Neural progenitor cell (in vitro differentiated cells): ENCODE data around the gene RRBP1. TPM values are rescaled to one million over a fixed set of nuclear protein-coding genes. Genes with fewer than 3 reads are reported as not detected.

Experiments used
- DNase-seq: peaks from one replicate; pipeline ENCODE4 v3.0.0-alpha.2; 2016; ENCODE audit warnings: low spot score
- H2AFZ ChIP-seq: fragments of 200-600 bp; sonication (generic); replicated peaks from 2 replicates; pipeline ENCODE4 v1.6.1; 2016; ENCODE audit warnings: antibody characterized with exemption
- H3F3A ChIP-seq: fragments of 200-600 bp; sonication (generic); 2 replicates; pipeline ENCODE4 v1.6.1; 2016; ENCODE audit warnings: antibody characterized with exemption, low read depth
- H3K27ac ChIP-seq: fragments of 200-600 bp; sonication (generic); 2 replicates; pipeline ENCODE4 v1.5.1; 2016; ENCODE audit warnings: mild to moderate bottlenecking
- H3K27me3 ChIP-seq: fragments of 200-600 bp; sonication (generic); 2 replicates; pipeline ENCODE4 v1.6.1; 2016; ENCODE audit warnings: mild to moderate bottlenecking, moderate library complexity
- H3K36me3 ChIP-seq: fragments of 200-600 bp; sonication (generic); 2 replicates; pipeline ENCODE4 v1.5.1; 2016
- H3K4me1 ChIP-seq: fragments of 200-600 bp; sonication (generic); 2 replicates; pipeline ENCODE4 v1.6.1; 2016; ENCODE audit warnings: mixed run types
- H3K4me2 ChIP-seq: fragments of 200-600 bp; sonication (generic); 2 replicates; pipeline ENCODE4 v1.6.1; 2016
- H3K4me3 ChIP-seq: fragments of 200-600 bp; sonication (generic); 2 replicates; pipeline ENCODE4 v1.5.1; 2016
- H3K79me2 ChIP-seq: fragments of 200-600 bp; sonication (generic); 2 replicates; pipeline ENCODE4 v1.6.1; 2016; ENCODE audit warnings: low read depth
- H3K9ac ChIP-seq: fragments of 200-600 bp; sonication (generic); 2 replicates; pipeline ENCODE4 v1.6.1; 2016
- H3K9me3 ChIP-seq: fragments of 200-600 bp; sonication (generic); 2 replicates; pipeline ENCODE4 v1.5.1; 2016; ENCODE audit warnings: low read depth
- H4K20me1 ChIP-seq: fragments of 200-600 bp; sonication (generic); 2 replicates; pipeline ENCODE4 v1.6.1; 2016; ENCODE audit warnings: low read depth
- H3K27ac Mint-ChIP-seq: 3 replicates; pipeline ENCODE4 v1.8.0; 2021; ENCODE audit warnings: mixed read lengths
- H3K27me3 Mint-ChIP-seq: 2 replicates; pipeline ENCODE4 v1.8.0; 2022; ENCODE audit warnings: low read depth, mild to moderate bottlenecking, inconsistent platforms, moderate library complexity, mixed read lengths; ENCODE audit not compliant: insufficient read depth
- H3K36me3 Mint-ChIP-seq: 3 replicates; pipeline ENCODE4 v1.8.0; 2021; ENCODE audit warnings: mixed read lengths
- H3K4me1 Mint-ChIP-seq: 3 replicates; pipeline ENCODE4 v1.8.0; 2021; ENCODE audit warnings: mixed read lengths
- H3K4me3 Mint-ChIP-seq: 3 replicates; pipeline ENCODE4 v1.8.0; 2021; ENCODE audit warnings: mild to moderate bottlenecking, moderate library complexity, mixed read lengths
- H3K9me3 Mint-ChIP-seq: 3 replicates; pipeline ENCODE4 v1.8.0; 2020; ENCODE audit warnings: mixed read lengths
- EZH2 ChIP-seq: fragments of 200-600 bp; sonication (generic); IDR thresholded peaks from 2 replicates; pipeline ENCODE4 v1.6.1; 2017; ENCODE audit warnings: antibody characterized with exemption, mild to moderate bottlenecking, moderate library complexity
- EZH2phosphoT487 ChIP-seq: fragments of 200-600 bp; sonication (generic); IDR thresholded peaks from 2 replicates; pipeline ENCODE4 v1.6.1; 2017; ENCODE audit warnings: antibody characterized with exemption
- total RNA-seq: library from RNA; depleted of rRNA; stranded (reverse); fragments of >200 nt; gene quantifications from 2 replicates; pipeline ENCODE4 v1.2.3, GENCODE V29; 2015; ENCODE audit warnings: low replicate concordance
- TF ChIP-seq, protein P1 (sequence below): fragments of 200-600 bp; sonication (generic); IDR thresholded peaks from 2 replicates; pipeline ENCODE4 v1.5.1; 2017; ENCODE audit warnings: antibody characterized with exemption, mild to moderate bottlenecking

Gene RRBP1
- total RNA-seq, 1 donor from 2014 or later: 18.2 TPM

DNA sequence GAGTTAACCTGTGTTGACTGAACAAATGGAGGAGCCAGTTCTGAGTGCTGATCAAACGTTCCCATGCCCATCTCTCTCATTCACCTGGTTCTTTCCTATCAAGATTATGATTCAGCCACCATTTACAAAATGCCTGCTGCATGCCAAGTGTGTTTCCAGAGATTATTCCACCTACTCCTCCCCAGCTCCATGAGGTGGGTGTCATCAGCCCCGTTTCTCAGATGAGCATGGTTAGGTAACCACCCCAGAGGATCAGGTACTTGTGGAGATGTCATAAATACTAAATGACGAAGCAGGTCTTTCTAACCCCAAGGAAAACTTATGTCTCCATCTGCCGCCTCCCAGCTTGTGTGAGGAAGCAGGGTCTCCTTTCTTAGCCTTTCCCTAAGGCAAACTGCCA, 19.8 kb upstream of the RRBP1 start:
- no peaks in the 10 kb centered on the region for H3F3A ChIP-seq
- no peak overlapping the region for H3K4me3 Mint-ChIP-seq
- H3K36me3 Mint-ChIP-seq: no peaks in the 10 kb centered on the region
- no peaks in the 10 kb centered on the region for H3K9me3 ChIP-seq
- H3K27ac Mint-ChIP-seq: no peak overlapping the region
- H3K27me3 Mint-ChIP-seq: peaks cover 12% of the 10 kb centered on the region
- TF ChIP-seq EZH2 (no peak), EZH2phosphoT487 (no peak)
- TF ChIP-seq, protein P1, sequence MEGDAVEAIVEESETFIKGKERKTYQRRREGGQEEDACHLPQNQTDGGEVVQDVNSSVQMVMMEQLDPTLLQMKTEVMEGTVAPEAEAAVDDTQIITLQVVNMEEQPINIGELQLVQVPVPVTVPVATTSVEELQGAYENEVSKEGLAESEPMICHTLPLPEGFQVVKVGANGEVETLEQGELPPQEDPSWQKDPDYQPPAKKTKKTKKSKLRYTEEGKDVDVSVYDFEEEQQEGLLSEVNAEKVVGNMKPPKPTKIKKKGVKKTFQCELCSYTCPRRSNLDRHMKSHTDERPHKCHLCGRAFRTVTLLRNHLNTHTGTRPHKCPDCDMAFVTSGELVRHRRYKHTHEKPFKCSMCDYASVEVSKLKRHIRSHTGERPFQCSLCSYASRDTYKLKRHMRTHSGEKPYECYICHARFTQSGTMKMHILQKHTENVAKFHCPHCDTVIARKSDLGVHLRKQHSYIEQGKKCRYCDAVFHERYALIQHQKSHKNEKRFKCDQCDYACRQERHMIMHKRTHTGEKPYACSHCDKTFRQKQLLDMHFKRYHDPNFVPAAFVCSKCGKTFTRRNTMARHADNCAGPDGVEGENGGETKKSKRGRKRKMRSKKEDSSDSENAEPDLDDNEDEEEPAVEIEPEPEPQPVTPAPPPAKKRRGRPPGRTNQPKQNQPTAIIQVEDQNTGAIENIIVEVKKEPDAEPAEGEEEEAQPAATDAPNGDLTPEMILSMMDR: no peak
- no peak overlapping the region for H3K9ac ChIP-seq
- no peaks in the 10 kb centered on the region for H3K36me3 ChIP-seq
- no peaks in the 10 kb centered on the region for H3K79me2 ChIP-seq
- no peak overlapping the region for H3K27ac ChIP-seq
- H3K27me3 ChIP-seq: no peaks in the 10 kb centered on the region
- no peaks in the 10 kb centered on the region for H3K4me1 Mint-ChIP-seq
- H3K4me1 ChIP-seq: no peaks in the 10 kb centered on the region
- H3K4me2 ChIP-seq: no peak overlapping the region
- no peak for DNase-seq
- no peak overlapping the region for H2AFZ ChIP-seq
- no peaks in the 10 kb centered on the region for H4K20me1 ChIP-seq
- H3K9me3 Mint-ChIP-seq: no peaks in the 10 kb centered on the region
- no peak overlapping the region for H3K4me3 ChIP-seq

DNA sequence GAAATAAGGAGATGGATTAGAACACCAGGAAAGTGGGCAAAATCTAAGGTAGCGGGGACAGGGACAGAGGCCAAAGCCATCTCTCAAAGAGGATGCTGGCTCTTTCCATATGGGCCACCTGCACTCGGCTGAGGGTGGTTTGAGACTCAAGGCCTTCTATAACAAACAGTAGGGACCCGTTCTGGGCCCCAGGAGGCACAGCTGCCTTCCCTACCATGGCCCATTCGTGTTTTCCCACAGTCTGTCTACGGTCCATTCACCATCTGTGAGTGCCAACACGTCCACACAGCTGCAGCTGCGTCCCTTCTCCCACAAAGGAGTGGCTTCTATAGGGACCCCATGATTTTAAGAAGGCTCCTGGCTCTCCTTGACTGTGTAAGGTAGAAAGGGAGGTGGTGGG, 18.6 kb upstream of the RRBP1 start:
- no peak overlapping the region for H3K4me3 ChIP-seq
- H3K36me3 Mint-ChIP-seq: no peaks in the 10 kb centered on the region
- H3K27me3 ChIP-seq: no peaks in the 10 kb centered on the region
- no peaks in the 10 kb centered on the region for H3K4me1 ChIP-seq
- no peak overlapping the region for H2AFZ ChIP-seq
- H3F3A ChIP-seq: no peaks in the 10 kb centered on the region
- H3K9ac ChIP-seq: no peak overlapping the region
- H3K36me3 ChIP-seq: no peaks in the 10 kb centered on the region
- TF ChIP-seq EZH2 (no peak), EZH2phosphoT487 (no peak)
- TF ChIP-seq, protein P1: no peak
- H3K4me2 ChIP-seq: no peak overlapping the region
- no peak overlapping the region for H3K27ac ChIP-seq
- no peak overlapping the region for H3K27ac Mint-ChIP-seq
- no peak overlapping the region for H3K4me3 Mint-ChIP-seq
- no peak for DNase-seq
- no peaks in the 10 kb centered on the region for H3K79me2 ChIP-seq
- peaks cover 4% of the 10 kb centered on the region for H3K27me3 Mint-ChIP-seq
- H3K9me3 ChIP-seq: no peaks in the 10 kb centered on the region
- no peaks in the 10 kb centered on the region for H4K20me1 ChIP-seq
- H3K9me3 Mint-ChIP-seq: peaks cover 6% of the 10 kb centered on the region
- H3K4me1 Mint-ChIP-seq: no peaks in the 10 kb centered on the region

DNA sequence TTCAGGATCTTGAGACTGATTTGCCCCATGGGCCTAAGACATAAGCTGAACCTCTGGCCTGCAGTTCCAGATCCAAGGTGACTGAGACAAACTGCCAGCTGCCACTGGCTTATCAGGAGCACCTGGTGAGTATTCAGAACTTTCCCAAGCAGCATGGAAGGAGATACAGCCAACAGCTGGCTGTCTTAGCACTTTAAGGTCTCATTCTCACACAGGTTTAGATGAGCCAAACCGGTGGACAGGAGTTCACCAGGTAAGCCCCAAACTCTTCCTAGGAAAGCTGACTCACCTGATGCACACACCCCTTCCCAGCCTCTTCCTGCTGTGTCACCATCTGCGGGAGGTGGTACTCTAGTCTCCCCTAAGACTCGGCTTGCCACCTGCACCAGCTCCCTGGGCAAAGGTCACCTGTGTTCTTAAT, 17.9 kb upstream of the RRBP1 start, which contains the start of gene BANF2:
TSS of gene BANF2 (plus strand) at position 36 of the 421 bp plus-strand sequence. CDS start 25,060 bp downstream, outside the sequence.
- Histone ChIP-seq H4K20me1 (no peaks in the 10 kb centered on the region), H3K27me3 (no peaks in the 10 kb centered on the region), H3F3A (no peaks in the 10 kb centered on the region), H3K9ac (no peak within 1 kb of the TSS), H3K4me3 (no peak within 1 kb of the TSS), H2AFZ (no peak within 1 kb of the TSS), H3K9me3 (no peaks in the 10 kb centered on the region), H3K79me2 (no peaks in the 10 kb centered on the region), H3K4me2 (no peak within 1 kb of the TSS), H3K36me3 (no peaks in the 10 kb centered on the region), H3K4me1 (no peaks in the 10 kb centered on the region), H3K27ac (no peak within 1 kb of the TSS)
- H3K4me1 Mint-ChIP-seq: no peaks in the 10 kb centered on the region
- no peak within 1 kb of the TSS for H3K27ac Mint-ChIP-seq
- no peak within 1 kb of the TSS for H3K4me3 Mint-ChIP-seq
- peaks cover 4% of the 10 kb centered on the region for H3K27me3 Mint-ChIP-seq
- TF ChIP-seq, protein P1: no peak
- TF ChIP-seq EZH2phosphoT487 (no peak), EZH2 (no peak)
- H3K9me3 Mint-ChIP-seq: peaks cover 8% of the 10 kb centered on the region
- H3K36me3 Mint-ChIP-seq: no peaks in the 10 kb centered on the region
- no peak for DNase-seq
